ENCODE results near the gene CLEC6A.
"Not testable (repeated sequence)": the region's sequence is repeated elsewhere in the genome, so short reads cannot be mapped to it uniquely, and the experiment has no call there.

Gene CLEC6A

GRCh38 chr12:8495671-8496070 is 39.9 kb downstream of the CLEC6A start:
- DNase-seq (ENCODE audit: low read depth, low spot score) = not testable (repeated sequence)

- DNase-seq (ENCODE audit: low read depth, low spot score) = not testable (repeated sequence)
Observed at GRCh38 chr12:8496074-8496473, 40.3 kb downstream of the CLEC6A start.

DNA sequence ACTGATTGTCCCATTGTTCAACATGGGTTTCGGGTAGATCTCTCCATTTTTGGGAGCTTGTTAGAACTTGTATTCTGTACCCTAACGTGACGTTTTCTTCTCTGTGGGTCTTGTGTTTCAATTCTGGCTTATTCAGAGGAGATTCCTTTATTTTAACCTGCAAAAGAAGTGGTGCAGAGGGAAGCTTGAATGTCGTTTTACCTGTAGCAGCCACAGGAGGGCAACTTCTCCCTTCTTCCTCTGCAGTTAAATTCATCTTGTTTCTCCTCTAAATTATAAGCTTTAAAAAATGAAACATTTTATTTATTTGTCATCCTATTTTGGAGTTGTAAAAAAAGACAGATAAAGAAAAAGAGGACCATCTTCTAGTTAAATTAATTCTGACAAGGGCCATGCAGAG is 43.9 kb downstream of the CLEC6A start:
- DNase-seq (ENCODE audit: low read depth, low spot score) = no peak

GRCh38 chr12:8501720-8502119 is 46.0 kb downstream of the CLEC6A start:
- no peak for DNase-seq (ENCODE audit: low read depth, low spot score)

DNA sequence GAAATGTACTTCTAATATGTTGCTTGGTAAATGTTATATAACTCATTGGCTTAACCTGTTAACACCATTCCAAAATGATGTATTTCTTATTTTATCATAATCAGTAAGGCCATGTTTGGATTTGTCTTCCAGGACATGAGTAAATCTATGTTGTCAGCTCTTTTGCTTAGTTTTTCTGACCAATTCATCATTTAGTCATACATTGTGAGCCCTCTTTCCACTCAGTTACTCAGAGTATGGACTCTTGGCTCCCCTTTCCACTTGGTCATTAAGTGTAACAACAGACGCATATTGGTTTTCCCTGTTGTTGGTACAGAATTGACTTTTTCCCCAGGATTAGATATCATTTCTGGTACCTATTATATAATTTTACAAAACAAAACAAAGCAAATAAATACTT is 48.6 kb downstream of the CLEC6A start:
- no peak for DNase-seq (ENCODE audit: low read depth, low spot score)

GRCh38 chr12:8507596-8507995 is 51.8 kb downstream of the CLEC6A start:
- DNase-seq (ENCODE audit: low read depth, low spot score) = no peak

GRCh38 chr12:8508223-8508622 is 52.5 kb downstream of the CLEC6A start:
- no peak for DNase-seq (ENCODE audit: low read depth, low spot score)

GRCh38 chr12:8508910-8509841 is 53.4 kb downstream of the CLEC6A start:
- DNase-seq (ENCODE audit: low read depth, low spot score) = no peak

GRCh38 chr12:8513256-8513655 is 57.5 kb downstream of the CLEC6A start, which contains the start of gene CLEC4D:
Gene CLEC4D, plus strand, starts transcription at chr12:8513503. Its CDS starts 230 bp downstream, at chr12:8513733.
- DNase-seq (ENCODE audit: low read depth, low spot score) = no peak

DNA sequence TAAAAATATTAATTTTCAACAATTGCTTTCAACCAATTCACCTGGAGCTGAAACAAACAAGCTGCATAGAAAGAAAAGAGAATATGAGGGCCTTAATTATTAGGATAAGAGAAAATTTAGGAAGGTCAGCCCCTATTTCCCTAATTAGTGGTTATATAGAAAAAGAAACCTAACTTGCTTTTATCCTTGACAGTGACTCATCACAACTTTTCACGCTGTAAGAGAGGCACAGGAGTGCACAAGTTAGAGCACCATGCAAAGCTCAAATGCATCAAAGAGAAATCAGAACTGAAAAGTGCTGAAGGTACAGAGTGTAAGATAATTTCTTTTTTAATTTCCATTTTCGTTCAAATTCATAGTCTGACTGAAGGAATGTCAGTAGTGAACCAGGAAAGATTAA is 62.2 kb downstream of the CLEC6A start:
- DNase-seq (ENCODE audit: low read depth, low spot score) = no peak

- DNase-seq (ENCODE audit: low read depth, low spot score) = no peak
Observed at GRCh38 chr12:8519171-8519570, 63.4 kb downstream of the CLEC6A start.

GRCh38 chr12:8527250-8528130 is 71.7 kb downstream of the CLEC6A start:
- no peak for DNase-seq (ENCODE audit: low read depth, low spot score)

All from astrocyte of the hippocampus (primary cell).